T-helper 1 cell treated with Interleukin-12 subunit alpha and Interleukin-12 subunit beta and Interleukin-4 antibody, amounts not matched to agents 30 μg/mL and 1 μg/mL, for 36 hours (primary cell): ENCODE measurements around the gene BAIAP2L1.

Source experiments
- H3K27ac Mint-ChIP-seq: one replicate; pipeline ENCODE4 v1.8.0; 2021; ENCODE audit warnings: mild to moderate bottlenecking, mixed read lengths
- H3K27me3 Mint-ChIP-seq: one replicate; pipeline ENCODE4 v1.8.0; 2021; ENCODE audit warnings: low read depth, mixed read lengths
- H3K36me3 Mint-ChIP-seq: one replicate; pipeline ENCODE4 v1.8.0; 2021; ENCODE audit warnings: low read depth, mixed read lengths
- H3K4me1 Mint-ChIP-seq: one replicate; pipeline ENCODE4 v1.8.0; 2021; ENCODE audit warnings: low read depth, mixed read lengths
- H3K4me3 Mint-ChIP-seq: one replicate; pipeline ENCODE4 v1.8.0; 2021; ENCODE audit warnings: mild to moderate bottlenecking, moderate library complexity, mixed read lengths
- H3K9me3 Mint-ChIP-seq: one replicate; pipeline ENCODE4 v1.8.0; 2021; ENCODE audit warnings: mixed read lengths

The BAIAP2L1 gene

DNA sequence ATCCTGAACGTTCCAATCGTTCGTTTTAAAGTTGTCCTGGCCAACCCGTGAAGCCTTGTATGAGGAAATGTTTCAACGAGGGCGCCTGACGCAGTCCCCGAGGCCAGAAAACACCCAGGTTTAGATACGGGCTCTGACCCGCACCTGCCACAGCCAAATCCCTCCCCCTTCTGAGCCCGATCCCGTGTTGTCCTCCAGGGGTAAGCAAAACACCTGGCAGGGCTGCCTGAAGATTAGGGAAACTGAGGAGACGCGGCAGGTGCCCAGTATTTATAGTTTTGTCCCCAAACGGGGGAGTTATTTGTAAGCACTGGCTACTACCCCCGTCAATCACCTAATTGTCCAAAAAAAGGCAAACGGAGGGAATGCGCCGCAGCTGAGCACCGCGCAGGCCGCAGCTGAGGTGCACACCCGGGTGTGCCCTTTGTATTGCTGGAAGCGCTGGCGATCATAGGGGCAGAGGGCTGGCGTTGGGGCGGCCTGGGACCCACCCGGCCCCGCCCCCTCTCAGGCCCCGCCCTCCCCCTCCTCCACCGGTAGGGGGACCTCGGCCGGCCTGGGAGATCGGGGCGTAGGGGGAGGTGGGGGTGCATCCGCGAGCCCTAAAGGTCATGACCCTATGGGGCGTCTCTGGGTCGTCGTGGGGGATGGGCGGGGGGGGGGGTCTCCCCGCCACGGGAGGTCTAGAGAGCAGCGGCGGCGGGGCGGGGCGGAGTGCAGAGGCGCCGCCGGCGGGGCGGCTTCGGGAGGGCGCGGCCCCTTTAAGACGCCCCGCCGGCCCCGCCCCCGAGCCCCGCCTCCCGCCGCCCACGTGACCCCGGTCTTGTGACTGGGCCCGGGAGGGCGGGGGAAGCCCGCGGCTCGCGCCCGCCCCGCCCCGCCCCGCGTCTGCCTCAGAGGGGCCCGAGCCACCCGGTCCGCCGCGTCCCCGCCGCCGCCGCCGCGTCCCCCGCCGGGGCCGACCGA lies 119.8 kb downstream of the BAIAP2L1 start, which contains the start of gene BRI3:
Gene BRI3 (plus strand): TSS at position 896 of the 966 bp plus-strand sequence. CDS start 110 bp downstream, outside the sequence.
- Mint-ChIP-seq H3K4me1 (peaks cover 25% of the 10 kb centered on the region), H3K27ac (peak within 1 kb of the TSS; percentile 74), H3K27me3 (no peaks in the 10 kb centered on the region), H3K9me3 (no peaks in the 10 kb centered on the region), H3K36me3 (peaks cover 14% of the 10 kb centered on the region), H3K4me3 (peak within 1 kb of the TSS; percentile 84)

DNA sequence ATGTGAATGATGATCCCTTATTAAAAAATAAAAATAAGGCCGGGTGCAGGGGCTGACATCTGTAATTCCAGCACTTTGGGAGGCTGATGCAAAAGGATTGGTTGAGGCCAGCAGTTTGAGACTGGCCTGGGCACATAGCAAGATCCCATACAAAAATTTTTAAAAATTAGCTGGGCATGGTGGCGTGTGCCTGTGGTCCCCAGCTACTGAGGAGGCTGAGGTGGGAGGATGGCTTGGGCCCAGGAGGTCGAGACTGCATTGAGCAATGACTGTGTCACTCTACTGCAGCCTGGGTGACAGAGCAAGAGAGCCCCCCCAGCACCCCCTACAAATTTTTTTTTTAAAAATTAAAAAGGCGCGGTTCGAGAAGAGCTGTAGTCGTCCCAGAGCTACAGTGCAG lies 120.6 kb downstream of the BAIAP2L1 start:
- Mint-ChIP-seq H3K4me3 (peak overlapping the region; percentile 82), H3K4me1 (peaks cover 25% of the 10 kb centered on the region), H3K27me3 (no peaks in the 10 kb centered on the region), H3K9me3 (no peaks in the 10 kb centered on the region), H3K36me3 (peaks cover 14% of the 10 kb centered on the region), H3K27ac (peak overlapping the region; percentile 74)

DNA sequence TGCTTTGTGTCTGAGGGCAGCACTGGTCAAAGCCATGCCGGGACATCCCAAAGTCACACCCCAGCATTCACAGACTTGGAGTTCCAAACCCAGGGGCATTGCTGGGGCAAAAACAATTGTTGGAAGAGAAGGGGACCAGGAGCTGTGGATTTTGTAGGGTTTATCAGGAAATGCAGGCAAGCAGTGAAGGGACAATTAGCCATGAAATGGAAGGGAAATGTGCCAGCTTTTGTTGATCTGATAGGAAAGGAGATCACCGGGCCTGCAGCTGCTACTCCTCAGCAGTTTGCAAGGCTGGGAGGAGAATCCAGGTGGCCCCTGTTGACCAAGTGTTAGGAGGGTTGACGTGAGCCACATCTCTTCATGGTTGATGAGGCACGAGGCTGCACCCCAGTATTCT lies 122.0 kb downstream of the BAIAP2L1 start:
- Mint-ChIP-seq H3K4me3 (no peak overlapping the region), H3K27me3 (no peaks in the 10 kb centered on the region), H3K27ac (no peak overlapping the region), H3K36me3 (peaks cover 10% of the 10 kb centered on the region), H3K9me3 (no peaks in the 10 kb centered on the region), H3K4me1 (peaks cover 15% of the 10 kb centered on the region)

DNA sequence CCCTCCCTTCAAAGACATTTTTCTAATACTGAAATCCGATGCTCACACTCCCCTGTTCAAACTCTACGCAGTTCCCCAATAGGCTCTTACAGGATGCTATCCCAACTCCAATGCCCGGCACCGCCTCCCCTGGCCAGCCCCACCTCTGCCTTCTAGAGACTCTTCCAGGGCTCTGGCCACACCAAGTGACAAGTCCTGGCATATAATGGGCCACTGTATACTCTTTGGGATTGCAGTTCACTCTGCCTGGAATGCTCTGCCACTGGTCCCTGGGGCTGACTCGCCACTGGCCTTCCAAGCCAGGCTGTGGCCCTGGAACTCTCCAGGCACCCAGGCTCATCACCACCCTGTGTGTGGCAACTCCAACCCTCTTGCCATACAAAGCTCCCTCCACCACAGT lies 122.5 kb downstream of the BAIAP2L1 start:
- H3K36me3 Mint-ChIP-seq = peaks cover 10% of the 10 kb centered on the region
- H3K27ac Mint-ChIP-seq = no peak overlapping the region
- H3K27me3 Mint-ChIP-seq = no peaks in the 10 kb centered on the region
- H3K9me3 Mint-ChIP-seq = no peaks in the 10 kb centered on the region
- H3K4me3 Mint-ChIP-seq = no peak overlapping the region
- H3K4me1 Mint-ChIP-seq = peaks cover 15% of the 10 kb centered on the region

DNA sequence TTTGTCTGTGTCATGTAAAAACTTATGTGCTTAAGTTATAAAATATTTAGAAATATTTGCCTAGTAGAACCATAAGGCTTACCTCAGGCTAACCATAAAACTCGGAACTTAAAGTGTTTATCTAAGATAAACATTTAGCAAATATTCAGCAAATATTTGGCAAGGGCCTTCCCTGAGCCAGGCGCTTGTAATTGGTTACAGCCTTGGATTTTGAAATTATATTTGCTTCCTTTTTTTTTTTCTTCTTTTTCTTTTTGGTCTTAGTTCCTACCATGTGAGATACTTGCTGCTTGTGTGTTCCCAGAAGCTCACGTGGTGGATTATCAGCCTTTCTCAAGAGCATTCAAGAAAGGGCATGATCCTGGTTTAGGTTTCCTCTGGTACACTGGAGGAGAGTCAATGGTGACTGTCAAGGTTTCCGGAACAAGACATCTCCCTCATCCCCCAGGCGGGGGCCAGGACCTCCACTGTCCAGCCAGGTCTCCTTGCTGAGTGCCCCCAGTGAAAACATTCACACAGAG lies 124.6 kb downstream of the BAIAP2L1 start:
- Mint-ChIP-seq H3K4me3 (no peak overlapping the region), H3K9me3 (no peaks in the 10 kb centered on the region), H3K4me1 (peaks cover 3% of the 10 kb centered on the region), H3K36me3 (no peaks in the 10 kb centered on the region), H3K27ac (no peak overlapping the region), H3K27me3 (no peaks in the 10 kb centered on the region)

DNA sequence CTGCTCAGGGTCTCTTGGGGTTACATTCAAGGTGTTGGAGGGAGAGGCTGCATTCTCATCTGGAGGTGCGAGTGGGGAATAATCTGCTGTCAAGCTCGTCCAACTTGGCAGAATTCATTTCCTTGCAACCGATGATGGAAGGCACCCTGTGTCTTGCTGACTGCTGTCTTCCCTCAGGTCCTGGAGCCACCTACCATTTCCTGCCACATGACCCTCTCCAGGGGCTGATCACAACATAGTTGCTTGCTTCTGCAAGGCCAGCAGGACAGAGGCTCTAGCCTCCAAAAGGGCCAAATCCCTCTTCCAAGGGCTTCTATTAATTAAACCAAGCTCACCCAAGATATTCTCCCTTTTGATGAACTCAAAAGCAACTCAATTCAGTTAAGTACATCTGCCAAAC lies 133.6 kb downstream of the BAIAP2L1 start:
- H3K4me1 Mint-ChIP-seq = peaks cover 7% of the 10 kb centered on the region

DNA sequence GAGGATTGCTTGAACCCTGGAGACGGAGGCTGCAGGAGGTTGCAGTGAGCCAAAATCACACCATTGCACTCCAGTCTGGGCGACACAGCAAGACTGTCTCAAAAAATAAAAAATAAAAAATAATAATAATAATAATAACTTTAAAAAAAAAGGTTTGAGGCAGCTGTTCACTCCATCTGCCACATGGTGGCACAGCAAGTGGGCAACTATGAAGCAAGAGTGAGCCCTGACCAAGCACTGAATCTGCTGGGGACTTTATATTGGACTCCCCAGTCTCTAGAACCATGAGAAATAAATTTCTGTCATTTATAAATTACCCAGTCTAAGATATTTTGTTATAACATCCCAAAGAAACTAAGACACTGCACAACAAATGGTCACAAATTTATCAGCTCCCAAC lies 134.1 kb downstream of the BAIAP2L1 start:
- H3K27me3 Mint-ChIP-seq = no peaks in the 10 kb centered on the region
- H3K4me3 Mint-ChIP-seq = no peak overlapping the region
- H3K9me3 Mint-ChIP-seq = no peaks in the 10 kb centered on the region
- peaks cover 7% of the 10 kb centered on the region for H3K4me1 Mint-ChIP-seq
- H3K27ac Mint-ChIP-seq = no peak overlapping the region
- H3K36me3 Mint-ChIP-seq = peaks cover 13% of the 10 kb centered on the region

More for the DNA sequence above, 133.6 kb downstream of the BAIAP2L1 start:
- H3K27me3 Mint-ChIP-seq = no peaks in the 10 kb centered on the region
- no peak overlapping the region for H3K4me3 Mint-ChIP-seq
- no peaks in the 10 kb centered on the region for H3K9me3 Mint-ChIP-seq
- H3K36me3 Mint-ChIP-seq = peaks cover 12% of the 10 kb centered on the region
- H3K27ac Mint-ChIP-seq = no peak overlapping the region

DNA sequence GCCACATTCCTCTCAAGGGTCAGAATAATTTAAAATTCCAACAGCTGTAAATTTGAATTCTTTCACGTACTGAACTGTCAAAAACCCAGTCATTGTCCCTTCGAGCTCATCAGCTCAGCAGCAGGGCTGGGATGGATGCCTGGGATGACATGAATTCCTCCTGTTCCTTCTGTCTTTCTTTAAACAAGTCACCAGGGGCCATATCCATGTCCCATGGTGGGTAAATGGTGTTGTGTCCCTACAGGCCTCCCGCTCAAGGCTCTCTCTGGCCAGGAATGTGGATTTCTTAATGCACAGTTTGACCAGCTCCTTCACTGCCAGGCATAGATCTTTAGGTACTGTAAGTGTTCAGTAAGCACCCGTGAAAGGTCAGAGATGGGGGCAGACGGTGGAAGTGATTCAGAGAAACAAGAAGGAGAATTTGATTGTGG lies 135.0 kb downstream of the BAIAP2L1 start:
- Mint-ChIP-seq H3K36me3 (peaks cover 16% of the 10 kb centered on the region), H3K9me3 (no peaks in the 10 kb centered on the region), H3K27ac (no peak overlapping the region), H3K27me3 (no peaks in the 10 kb centered on the region), H3K4me3 (no peak overlapping the region), H3K4me1 (peaks cover 7% of the 10 kb centered on the region)

DNA sequence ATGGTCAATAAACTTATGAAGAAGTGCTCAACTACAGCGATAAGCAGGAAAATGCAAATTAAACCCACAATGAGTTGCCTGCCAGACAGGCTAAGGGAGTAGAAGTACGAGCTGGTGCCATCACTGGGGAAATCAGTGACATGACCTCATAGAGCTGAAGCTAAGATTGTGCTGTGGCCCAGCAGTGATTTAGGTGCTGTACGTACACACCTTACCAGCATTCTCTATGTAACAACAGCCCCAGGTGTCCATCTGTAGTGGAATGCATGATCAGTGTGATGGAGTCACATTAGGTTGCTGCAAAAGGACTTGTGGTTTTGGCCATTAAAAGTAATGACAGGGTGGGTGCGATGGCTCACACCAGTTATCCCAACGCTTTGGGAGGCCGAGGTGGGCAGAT lies 143.2 kb downstream of the BAIAP2L1 start:
- Mint-ChIP-seq H3K27ac (no peak overlapping the region), H3K4me3 (no peak overlapping the region), H3K36me3 (peaks cover 18% of the 10 kb centered on the region), H3K27me3 (no peaks in the 10 kb centered on the region), H3K4me1 (peaks cover 28% of the 10 kb centered on the region), H3K9me3 (no peaks in the 10 kb centered on the region)

DNA sequence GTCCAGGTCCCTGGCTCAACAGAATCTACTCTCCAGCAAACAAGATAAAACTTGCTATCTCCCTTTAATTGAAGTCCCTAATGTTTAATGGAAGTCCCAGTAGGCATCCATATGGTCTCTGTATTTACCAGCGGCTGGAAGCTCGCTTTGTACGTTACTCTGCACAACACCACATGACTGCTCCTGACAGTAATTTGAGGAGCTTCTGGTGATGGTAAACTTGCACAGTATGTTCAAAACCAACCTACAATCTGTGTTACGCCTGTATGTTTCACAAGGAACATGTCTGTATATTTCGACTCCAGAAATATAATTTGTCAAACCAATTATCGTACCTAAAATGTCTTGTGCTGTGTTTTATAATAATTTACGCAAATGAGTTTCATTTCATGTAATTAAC lies 144.5 kb downstream of the BAIAP2L1 start:
- Mint-ChIP-seq H3K4me1 (peaks cover 28% of the 10 kb centered on the region), H3K9me3 (no peaks in the 10 kb centered on the region), H3K4me3 (no peak overlapping the region), H3K27me3 (no peaks in the 10 kb centered on the region), H3K27ac (no peak overlapping the region), H3K36me3 (peaks cover 15% of the 10 kb centered on the region)

DNA sequence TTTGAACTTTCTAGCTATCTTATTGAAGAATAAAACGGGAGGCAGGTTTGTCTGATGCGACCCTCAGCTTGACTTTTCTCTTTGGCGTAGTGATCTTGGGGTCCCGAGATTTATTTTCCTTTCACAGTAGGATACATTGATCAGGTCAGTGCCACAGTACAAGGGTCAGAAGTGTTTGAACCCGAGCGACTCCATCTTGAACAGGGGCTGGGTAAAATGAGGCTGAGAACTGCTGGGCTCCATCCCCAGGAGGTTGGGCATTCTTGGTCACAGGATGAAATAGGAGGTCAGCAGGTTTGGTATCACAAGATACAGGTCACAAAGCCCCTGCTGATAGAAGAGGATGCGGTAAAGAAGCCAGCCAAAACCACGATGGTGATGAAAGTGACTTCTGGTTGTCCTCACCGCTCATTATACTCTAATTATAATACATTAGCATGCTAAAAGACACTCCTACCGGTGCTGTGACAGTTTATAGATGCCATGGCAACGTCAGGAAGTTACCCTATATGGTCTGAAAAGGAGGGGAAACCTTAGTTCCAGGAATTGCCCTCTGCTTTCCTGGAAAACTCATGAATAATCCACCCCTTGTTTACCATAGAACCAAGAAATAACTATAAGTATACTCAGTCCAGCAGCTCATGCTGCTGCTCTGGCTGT lies 145.8 kb downstream of the BAIAP2L1 start:
- Mint-ChIP-seq H3K9me3 (no peaks in the 10 kb centered on the region), H3K4me1 (peaks cover 35% of the 10 kb centered on the region), H3K4me3 (peak overlapping the region; percentile 26), H3K27me3 (no peaks in the 10 kb centered on the region), H3K27ac (peak overlapping the region; percentile 82), H3K36me3 (peaks cover 15% of the 10 kb centered on the region)

DNA sequence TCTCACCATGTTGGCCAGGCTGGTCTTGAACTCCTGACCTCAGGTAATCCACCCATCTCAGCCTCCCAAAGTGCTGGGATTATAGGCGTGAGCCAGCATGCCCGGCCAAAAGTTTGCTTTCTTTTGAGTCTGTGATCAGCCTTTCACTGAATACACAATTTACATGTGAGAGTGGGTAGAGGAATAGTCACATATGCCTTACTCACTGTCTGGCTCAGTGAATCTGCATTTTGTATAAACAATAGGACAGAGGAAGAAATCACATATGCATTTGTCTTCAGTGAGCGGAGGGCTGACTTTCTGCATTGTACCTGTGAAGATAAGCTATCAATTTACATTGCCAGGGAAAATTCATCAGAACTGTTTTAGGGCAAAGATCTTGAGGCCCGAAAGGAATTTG lies 146.4 kb downstream of the BAIAP2L1 start:
- no peak overlapping the region for H3K4me3 Mint-ChIP-seq

DNA sequence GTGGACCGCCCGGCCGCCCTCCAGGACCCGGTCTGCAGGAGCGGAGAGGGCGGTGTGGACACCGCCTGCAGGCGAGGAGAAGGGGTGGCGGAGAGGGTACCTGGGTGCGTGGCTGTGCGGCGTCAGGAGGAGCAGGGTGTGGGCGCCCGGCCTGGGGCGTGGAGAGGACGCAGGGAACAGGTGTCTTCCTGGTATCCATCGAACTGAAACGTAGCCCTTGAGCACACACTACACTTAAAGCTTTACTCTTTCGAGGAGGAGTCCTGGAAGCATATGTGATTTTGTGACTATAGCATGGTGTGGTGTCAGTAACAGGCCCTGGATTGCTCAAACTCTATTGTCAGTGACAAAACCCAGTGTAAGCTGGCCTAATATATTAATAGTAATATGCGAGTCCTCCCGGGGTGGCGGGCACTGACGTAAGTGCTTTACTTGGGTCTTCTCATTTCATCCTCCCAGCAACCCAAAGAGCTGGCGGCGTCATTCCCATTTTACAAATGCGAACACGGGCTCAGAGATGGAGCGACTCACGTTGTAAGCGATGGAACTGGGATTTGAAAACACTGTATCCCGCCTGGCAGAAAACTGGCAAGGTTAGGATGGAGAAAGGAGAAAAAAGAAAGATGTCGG lies 148.3 kb downstream of the BAIAP2L1 start:
- peaks cover 50% of the 10 kb centered on the region for H3K4me1 Mint-ChIP-seq
- peak overlapping the region; percentile 99 for H3K27ac Mint-ChIP-seq
- no peaks in the 10 kb centered on the region for H3K27me3 Mint-ChIP-seq
- H3K36me3 Mint-ChIP-seq = peaks cover 25% of the 10 kb centered on the region
- H3K4me3 Mint-ChIP-seq = peak overlapping the region; percentile 94
- H3K9me3 Mint-ChIP-seq = no peaks in the 10 kb centered on the region

More for the DNA sequence above, 146.4 kb downstream of the BAIAP2L1 start:
- H3K27me3 Mint-ChIP-seq = no peaks in the 10 kb centered on the region
- no peaks in the 10 kb centered on the region for H3K9me3 Mint-ChIP-seq
- H3K36me3 Mint-ChIP-seq = peaks cover 19% of the 10 kb centered on the region
- H3K27ac Mint-ChIP-seq = peak overlapping the region; percentile 82
- peaks cover 39% of the 10 kb centered on the region for H3K4me1 Mint-ChIP-seq
